HCT116 (cell line): ENCODE results near the gene SLC35F3. TPM values are rescaled to one million over a fixed set of nuclear protein-coding genes. Genes with fewer than 3 reads are reported as not detected.

Source experiments
- ATAC-seq: fragments of 200-7000 bp; cut with Tn5 transposase; 2 replicates; pipeline ENCODE4 v1.9.1; 2020; ENCODE audit warnings: mild to moderate bottlenecking, moderate library complexity
- BruUV-seq: library from RNA; stranded (reverse); fragments of 400-500 nt; replicated peaks from 2 replicates; lab custom pipeline; 2021; lab: Mats Ljungman, UMichigan
- CTCF ChIA-PET: fragments of 300-600 bp; sonication (Branson Sonifier 250); formaldehyde crosslinking; loops from one replicate; lab custom pipeline; 2021; ENCODE audit warnings: antibody characterized with exemption; lab: Charles Lee
- POLR2A ChIA-PET: fragments of 300-600, 350-600 bp; sonication (Branson Sonifier 250); formaldehyde crosslinking; loops from one replicate; lab custom pipeline; 2021; ENCODE audit warnings: antibody characterized with exemption; lab: Charles Lee
- RAD21 ChIA-PET, 2 experiments: fragments of 300-600 bp; sonication (Branson Sonifier 250); formaldehyde crosslinking; loops; one replicate each; lab custom pipeline; 2023; ENCODE audit warnings: low total read pairs in 2 of 2; ENCODE audit not compliant: uncharacterized antibody in 2 of 2, unreplicated experiment in 2 of 2, low non-redundant PET in 1 of 2; lab: Charles Lee
- DNase-seq: peaks from one replicate; pipeline ENCODE4 v3.0.0-alpha.2; 2010; ENCODE audit warnings: low read depth, low spot score
- H2AFZ ChIP-seq: fragments of 200-600 bp; shearing (Covaris generic), sonication (generic); 2 replicates; pipeline ENCODE4 v1.6.1; 2017; ENCODE audit warnings: low read depth, mixed run types, mixed read lengths, antibody characterized with exemption, low read length; ENCODE audit not compliant: poor library complexity, severe bottlenecking
- H3K27ac ChIP-seq: 2 replicates; pipeline ENCODE4 v1.5.1; 2012; ENCODE audit warnings: low read depth, low read length
- H3K27me3 ChIP-seq: fragments of 200-600 bp; sonication (generic); 2 replicates; pipeline ENCODE4 v1.6.1; 2016; ENCODE audit warnings: mixed run types, low read length, mixed read lengths; ENCODE audit not compliant: insufficient read depth
- H3K36me3 ChIP-seq, 2 experiments: fragments of 200-500 bp in 1 of 2; fragments of 200-600 bp in 1 of 2; sonication (Bioruptor generic) in 1 of 2; sonication (generic) in 1 of 2; 2 replicates each; pipeline versions ENCODE4 v1.5.1 to v1.6.1; 2014 to 2016; ENCODE audit warnings: low read length in 2 of 2, inconsistent platforms in 1 of 2, mixed read lengths in 1 of 2, mixed run types in 1 of 2; ENCODE audit not compliant: insufficient read depth in 2 of 2, control insufficient read depth in 1 of 2
- H3K4me1 ChIP-seq, 2 experiments: fragments of 200-600 bp in 1 of 2; sonication (generic) in 1 of 2; 2 replicates each; pipeline versions ENCODE4 v1.5.1 to v1.6.1; 2012 to 2017; ENCODE audit warnings: low read length in 2 of 2, inconsistent platforms in 1 of 2, mild to moderate bottlenecking in 1 of 2, mixed read lengths in 1 of 2, mixed run types in 1 of 2, moderate library complexity in 1 of 2; ENCODE audit not compliant: insufficient read depth in 2 of 2, control insufficient read depth in 1 of 2
- H3K4me2 ChIP-seq: fragments of 200-600 bp; sonication (generic); 2 replicates; pipeline ENCODE4 v1.6.1; 2017; ENCODE audit warnings: mixed run types, low read length, mixed read lengths
- H3K4me3 ChIP-seq, 2 experiments: fragments of 200-600 bp in 1 of 2; sonication (generic) in 1 of 2; replicated peaks in 1 of 2; 2 replicates each; pipeline ENCODE4 v1.5.1; 2011 to 2016; ENCODE audit warnings: low read length in 2 of 2, control low read depth in 1 of 2, low read depth in 1 of 2, mild to moderate bottlenecking in 1 of 2, mixed read lengths in 1 of 2, mixed run types in 1 of 2
- H3K79me2 ChIP-seq: fragments of 200-600 bp; sonication (generic); 2 replicates; pipeline ENCODE4 v1.6.1; 2017; ENCODE audit warnings: mild to moderate bottlenecking, mixed run types, low read length, moderate library complexity, mixed read lengths; ENCODE audit not compliant: insufficient read depth
- H3K9ac ChIP-seq: fragments of 200-600 bp; sonication (generic); 2 replicates; pipeline ENCODE4 v1.6.1; 2016; ENCODE audit warnings: low read length, mixed read lengths
- H3K9me2 ChIP-seq: fragments of 200-600 bp; sonication (generic), shearing (Covaris generic); 2 replicates; pipeline ENCODE4 v1.6.1; 2017; ENCODE audit warnings: mixed run types, mild to moderate bottlenecking, moderate library complexity; ENCODE audit not compliant: insufficient read depth
- H3K9me3 ChIP-seq, 2 experiments: fragments of 200-500 bp in 1 of 2; fragments of 200-600 bp in 1 of 2; sonication (Bioruptor generic) in 1 of 2; sonication (generic) in 1 of 2; 2 replicates each; pipeline ENCODE4 v1.6.1; 2014 to 2017; ENCODE audit warnings: low read length in 2 of 2, mixed read lengths in 2 of 2, inconsistent platforms in 1 of 2, low read depth in 1 of 2, mild to moderate bottlenecking in 1 of 2, mixed run types in 1 of 2, moderate library complexity in 1 of 2; ENCODE audit not compliant: control insufficient read depth in 1 of 2, insufficient read depth in 1 of 2
- H4K20me1 ChIP-seq: fragments of 200-600 bp; sonication (generic), shearing (Covaris generic); 2 replicates; pipeline ENCODE4 v1.6.1; 2017; ENCODE audit warnings: mixed run types, mild to moderate bottlenecking, moderate library complexity; ENCODE audit not compliant: insufficient read depth
- CEBPB ChIP-seq: IDR thresholded peaks from 2 replicates; pipeline ENCODE4 v1.6.1; 2012; ENCODE audit warnings: low read depth
- CTCF ChIP-seq, 3 experiments: fragments of 200-600 bp in 1 of 3; sonication (generic) in 1 of 3; IDR thresholded peaks in 2 of 3; conservative IDR thresholded peaks in 1 of 3; 2 replicates each; pipeline ENCODE4 v1.5.1; 2012 to 2017; ENCODE audit warnings: low read depth in 2 of 3, low read length in 2 of 3, antibody characterized with exemption in 1 of 3, borderline replicate concordance in 1 of 3, control low read depth in 1 of 3, mild to moderate bottlenecking in 1 of 3, mixed read lengths in 1 of 3, mixed run types in 1 of 3, moderate library complexity in 1 of 3; ENCODE audit not compliant: insufficient read depth in 1 of 3
- EGR1 ChIP-seq: IDR thresholded peaks from 2 replicates; pipeline ENCODE4 v1.6.1; 2012; ENCODE audit warnings: low read depth
- ELF1 ChIP-seq: IDR thresholded peaks from 2 replicates; pipeline ENCODE4 v1.6.1; 2012; ENCODE audit warnings: low read depth, borderline replicate concordance
- EZH2 ChIP-seq: fragments of 200-600 bp; sonication (generic); IDR thresholded peaks from 2 replicates; pipeline ENCODE4 v1.6.1; 2017; ENCODE audit warnings: antibody characterized with exemption, mixed run types
- JUND ChIP-seq: IDR thresholded peaks from 2 replicates; pipeline ENCODE4 v1.6.1; 2012
- POLR2A ChIP-seq: IDR thresholded peaks from 2 replicates; pipeline ENCODE4 v1.7.0; 2011; ENCODE audit warnings: borderline replicate concordance; ENCODE audit not compliant: insufficient read depth, insufficient read length; ENCODE audit errors: extremely low read depth
- POLR2AphosphoS5 ChIP-seq: IDR thresholded peaks from 2 replicates; pipeline ENCODE4 v1.6.1; 2011; ENCODE audit warnings: mild to moderate bottlenecking, low read depth, low read length, moderate library complexity
- RAD21 ChIP-seq: IDR thresholded peaks from 2 replicates; pipeline ENCODE4 v1.6.1; 2012; ENCODE audit warnings: low read depth, mild to moderate bottlenecking
- REST ChIP-seq: IDR thresholded peaks from 2 replicates; pipeline ENCODE4 v1.6.1; 2012; ENCODE audit warnings: low read depth
- SIN3A ChIP-seq: IDR thresholded peaks from 2 replicates; pipeline ENCODE4 v1.6.1; 2012; ENCODE audit warnings: low read depth
- SRF ChIP-seq: IDR thresholded peaks from 2 replicates; pipeline ENCODE4 v1.6.1; 2012; ENCODE audit warnings: low read depth
- TCF7L2 ChIP-seq: IDR thresholded peaks from 2 replicates; pipeline ENCODE4 v1.7.0; 2011; ENCODE audit warnings: borderline replicate concordance, inconsistent platforms; ENCODE audit not compliant: insufficient read depth, insufficient read length; ENCODE audit errors: extremely low read depth
- YY1 ChIP-seq: IDR thresholded peaks from 2 replicates; pipeline ENCODE4 v1.6.1; 2011; ENCODE audit warnings: low read length, low read depth, moderate library complexity, mild to moderate bottlenecking; ENCODE audit not compliant: insufficient replicate concordance; ENCODE audit errors: extremely low read depth
- ZBTB33 ChIP-seq: IDR thresholded peaks from 2 replicates; pipeline ENCODE4 v1.6.1; 2011; ENCODE audit warnings: mild to moderate bottlenecking, low read length, moderate library complexity; ENCODE audit not compliant: insufficient replicate concordance; ENCODE audit errors: extremely low read depth
- ZNF274 ChIP-seq: fragments of 200-500 bp; sonication (Bioruptor generic); IDR thresholded peaks from 2 replicates; pipeline ENCODE4 v1.6.1; 2014; ENCODE audit warnings: mild to moderate bottlenecking, low read depth, low read length, inconsistent platforms
- intact Hi-C: fragments of 100-400 bp; cut with micrococcal nuclease; formaldehyde crosslinking; loops from 2 replicates; pipeline ENCODE4 v1.10.0; 2022
- total RNA-seq: library from RNA; stranded (reverse); gene quantifications from one replicate; pipeline ENCODE4 v1.2.1, GENCODE V29; 2021; ENCODE audit not compliant: unreplicated experiment

Gene SLC35F3
- total RNA-seq, 1 experiment from 2014 or later = 6.4 TPM

- Histone ChIP-seq H3K9me3 (peaks cover 0 to 13% of the 10 kb centered on the region in 2 experiments; a peak in 1 of 4 replicates), H4K20me1 (no peaks in the 10 kb centered on the region), H3K9ac (no peak overlapping the region), H3K4me1 (no peaks in the 10 kb centered on the region), H3K9me2 (no peaks in the 10 kb centered on the region), H2AFZ (no peak overlapping the region), H3K36me3 (no peaks in the 10 kb centered on the region), H3K4me3 (no peak overlapping the region), H3K27ac (no peak overlapping the region), H3K4me2 (no peak overlapping the region), H3K79me2 (peaks cover 18% of the 10 kb centered on the region; the same call in 1 of the 2 replicates), H3K27me3 (no peaks in the 10 kb centered on the region)
- ChIA-PET RAD21 (no interaction called here), CTCF (no interaction called here), POLR2A (no interaction called here)
- ATAC-seq (no peak), DNase-seq (no peak)
- intact Hi-C loops = no loop called here
- BruUV-seq = no TSS peak
- TF ChIP-seq SRF = no peak
- TF ChIP-seq REST = no peak
- no peak for TF ChIP-seq YY1
- no peak for TF ChIP-seq CEBPB
- no peak for TF ChIP-seq EZH2
- no peak for TF ChIP-seq SIN3A
- TF ChIP-seq TCF7L2 = no peak
- TF ChIP-seq ELF1 = no peak
- TF ChIP-seq RAD21 = no peak
- no peak for TF ChIP-seq POLR2AphosphoS5
- no peak for TF ChIP-seq ZBTB33
- no peak for TF ChIP-seq POLR2A
- no peak for TF ChIP-seq CTCF (IDR thresholded peaks at IDR 0.05 in 2 of 3, conservative IDR thresholded peaks at IDR 0.05 in 1 of 3; ENCODE audit: borderline replicate concordance in 1 of 3, insufficient read depth in 1 of 3, low read depth in 2 of 3, low read length in 2 of 3)
- TF ChIP-seq JUND = no peak
- TF ChIP-seq ZNF274 = no peak
- no peak for TF ChIP-seq EGR1
Observed at GRCh38 chr1:233965856-233966255, 61.4 kb downstream of the SLC35F3 start.
